ENCODE measurements around the gene ZNF575.
"Not testable (repeated sequence)": the region's sequence is repeated elsewhere in the genome, so short reads cannot be mapped to it uniquely, and the experiment has no call there.

Gene ZNF575

DNA sequence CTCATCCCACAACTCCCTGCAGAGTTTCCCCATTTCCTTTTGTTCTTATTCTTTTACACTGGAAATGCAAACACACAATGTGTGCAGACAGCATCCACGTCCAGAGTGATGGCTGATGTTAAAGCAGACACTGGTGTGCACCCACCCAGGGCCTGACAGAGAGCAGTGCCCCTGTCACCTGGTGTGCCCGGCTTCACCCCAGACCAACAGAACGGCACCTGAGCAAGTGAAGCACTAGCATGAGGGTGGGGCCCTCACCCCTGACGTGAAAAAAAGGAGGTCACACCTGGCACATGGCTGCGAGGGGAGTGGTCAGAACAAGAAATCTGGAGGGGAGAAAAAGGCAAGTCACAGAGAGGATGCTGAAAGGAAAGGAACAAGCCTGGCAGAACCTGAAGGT lies 12.3 kb downstream of the ZNF575 start:
- no peak for DNase-seq

- no peak for DNase-seq
These were observed 13.0 kb downstream of the ZNF575 start for GRCh38 chr19:43545981-43546380.

GRCh38 chr19:43546581-43546980 lies 13.6 kb downstream of the ZNF575 start:
- no peak for DNase-seq

DNA sequence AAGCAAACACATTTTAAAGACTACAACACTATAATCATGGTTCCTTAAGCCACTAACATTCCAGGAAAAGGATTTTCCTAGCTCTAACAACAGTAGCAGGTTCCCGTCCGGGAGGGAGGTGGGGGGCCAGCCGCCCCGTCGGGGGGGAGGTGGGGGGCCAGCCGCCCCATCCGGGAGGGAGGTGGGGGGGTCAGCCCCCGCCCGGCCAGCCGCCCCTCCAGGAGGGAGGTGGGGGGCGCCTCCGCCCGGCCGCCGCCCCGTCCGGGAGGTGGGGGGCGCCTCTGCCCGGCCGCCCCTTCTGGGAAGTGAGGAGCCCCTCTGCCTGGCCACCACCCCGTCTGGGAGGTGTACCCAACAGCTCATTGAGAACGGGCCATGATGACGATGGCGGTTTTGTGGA lies 14.9 kb downstream of the ZNF575 start:
- not testable (repeated sequence) for DNase-seq

DNA sequence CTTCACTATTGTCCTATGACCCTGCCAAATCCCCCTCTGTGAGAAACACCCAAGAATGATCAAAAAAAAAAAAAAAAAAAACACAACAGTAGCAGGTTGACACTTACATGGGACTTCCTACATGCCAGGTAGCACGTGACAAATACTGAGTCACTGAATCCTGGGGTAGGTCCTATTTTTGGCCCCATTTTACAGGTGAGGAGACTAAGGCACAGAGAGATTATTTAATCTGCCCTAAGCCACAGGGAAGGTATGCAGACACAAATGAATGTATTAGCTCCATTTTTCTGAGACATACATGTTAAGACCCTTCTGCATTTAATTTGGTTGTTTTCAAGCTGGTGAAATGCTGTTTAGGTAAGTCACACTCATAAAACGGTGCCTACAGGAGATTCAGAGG lies 15.7 kb downstream of the ZNF575 start:
- DNase-seq: no peak

- DNase-seq: no peak
These were observed 18.6 kb downstream of the ZNF575 start for GRCh38 chr19:43551399-43552197.

DNA sequence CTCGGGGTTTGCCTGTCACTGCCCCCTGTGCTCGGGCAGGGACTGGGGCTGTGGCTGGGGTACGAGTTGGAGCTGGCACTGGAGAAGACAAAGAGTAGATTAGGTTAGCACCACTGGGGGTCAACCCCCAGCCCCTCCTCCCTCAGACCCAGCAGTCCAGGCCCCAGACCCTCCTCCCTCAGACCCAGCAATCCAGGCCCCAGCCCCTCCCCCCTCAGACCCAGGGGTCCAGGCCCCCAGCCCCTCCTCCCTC lies 19.1 kb downstream of the ZNF575 start:
- DNase-seq: no peak

DNA sequence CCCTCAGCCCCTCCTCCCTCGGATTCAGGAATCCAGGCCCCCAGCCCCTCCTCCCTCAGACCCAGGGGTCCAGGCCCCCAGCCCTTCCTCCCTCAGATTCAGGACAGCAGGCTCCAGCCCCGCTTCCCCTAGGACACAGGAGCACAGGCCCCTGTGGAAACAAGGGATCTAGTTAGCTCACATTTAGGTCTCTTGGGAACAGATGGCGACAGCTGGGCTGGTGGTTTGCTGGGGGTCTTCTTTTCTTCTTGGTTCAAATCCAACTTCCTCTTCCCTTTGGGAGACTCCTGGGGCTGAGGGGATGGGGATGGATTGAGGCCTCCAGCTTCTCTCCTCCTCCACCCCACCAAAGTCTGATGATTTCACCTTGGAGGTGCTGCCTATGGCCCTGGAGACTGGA lies 19.6 kb downstream of the ZNF575 start:
- no peak for DNase-seq

GRCh38 chr19:43553656-43554055 lies 20.7 kb downstream of the ZNF575 start:
- DNase-seq: no peak

DNA sequence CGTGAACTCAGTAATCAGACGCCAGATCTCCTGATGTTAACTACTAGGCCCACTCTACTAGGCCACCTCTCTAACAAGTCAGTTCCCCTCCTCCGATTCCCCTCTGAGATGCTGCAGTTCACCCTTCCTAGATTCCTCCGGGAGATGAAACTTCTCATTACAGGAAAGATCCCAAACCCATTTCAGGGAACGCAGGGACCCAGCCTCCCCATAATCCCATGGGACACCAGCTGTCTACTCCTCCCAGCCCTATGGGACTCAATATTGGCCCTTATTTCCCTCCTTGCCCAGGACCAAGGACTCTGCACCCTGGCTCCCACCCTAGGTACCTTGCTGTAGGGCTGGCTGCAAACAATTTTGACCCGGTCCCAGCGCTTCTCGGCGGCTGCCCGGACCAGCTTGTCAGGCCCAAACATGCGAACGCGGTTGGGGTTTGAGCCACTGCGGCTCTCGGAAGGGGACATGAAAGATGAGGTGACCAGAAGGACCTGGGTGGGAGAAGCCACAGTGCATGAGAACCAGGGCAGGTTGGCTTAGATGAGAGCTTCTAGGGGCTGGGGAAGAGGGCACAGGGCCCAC lies 21.4 kb downstream of the ZNF575 start:
- DNase-seq: no peak

- DNase-seq: peak; percentile 65
These were observed 22.3 kb downstream of the ZNF575 start for GRCh38 chr19:43555185-43555770.

DNA sequence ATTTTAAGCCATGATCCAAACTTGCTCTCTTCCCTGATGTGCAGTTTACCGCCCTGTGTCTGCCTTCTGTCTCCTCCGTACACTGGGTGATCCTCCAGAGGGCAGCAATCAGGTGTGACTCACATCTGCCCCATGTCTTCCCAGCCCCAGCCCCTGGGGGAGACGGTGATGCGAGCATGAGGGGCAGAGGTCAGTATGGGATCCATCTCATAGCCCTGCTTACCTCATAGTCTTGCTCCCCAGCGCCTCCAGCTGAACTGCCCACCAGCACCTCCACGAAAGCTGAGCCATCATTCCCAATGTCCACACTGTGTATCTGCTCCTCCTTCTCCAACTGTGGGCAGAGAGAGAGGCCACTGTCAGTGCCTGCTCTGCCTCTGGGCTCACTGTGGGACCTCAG lies 27.7 kb downstream of the ZNF575 start:
- peak; percentile 37 for DNase-seq

DNA sequence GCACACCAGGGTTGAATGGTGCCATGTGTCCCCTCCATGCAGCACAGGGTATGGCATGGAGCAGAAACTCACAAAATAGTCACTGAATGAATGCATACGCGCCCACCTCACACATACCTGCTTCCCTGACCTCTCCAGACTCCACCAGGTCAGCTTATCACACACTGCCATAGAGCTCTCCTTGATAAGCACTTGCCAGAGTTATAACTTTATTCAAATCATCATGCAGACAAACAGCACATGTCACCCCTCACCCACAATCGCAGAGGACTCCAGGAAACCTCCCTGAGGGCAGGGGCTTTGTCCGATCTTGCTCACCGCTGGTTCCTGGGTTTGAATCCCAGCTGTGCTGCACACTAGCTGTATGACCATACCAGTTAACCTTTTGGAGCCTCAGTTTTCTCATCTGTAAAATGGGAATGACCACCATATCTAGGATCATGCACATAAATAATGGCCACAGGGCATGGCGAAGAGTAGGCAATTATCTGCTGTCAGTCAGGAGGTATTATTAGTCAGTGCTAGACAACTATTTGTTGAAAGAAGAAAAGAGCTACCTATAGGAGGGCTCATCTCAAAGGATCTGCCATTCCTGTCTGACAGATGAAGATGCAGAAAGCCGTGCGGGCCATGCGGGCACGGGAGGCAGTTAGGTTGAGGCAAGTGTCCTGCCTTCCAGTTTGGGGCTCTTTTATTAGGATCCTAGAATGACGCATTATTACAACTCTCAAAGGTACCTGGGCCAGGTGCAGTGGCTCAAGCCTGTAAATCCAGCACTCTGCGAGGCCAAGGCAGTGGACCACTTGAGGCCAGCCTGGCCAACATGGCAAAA lies 28.4 kb downstream of the ZNF575 start:
- DNase-seq: no peak

DNA sequence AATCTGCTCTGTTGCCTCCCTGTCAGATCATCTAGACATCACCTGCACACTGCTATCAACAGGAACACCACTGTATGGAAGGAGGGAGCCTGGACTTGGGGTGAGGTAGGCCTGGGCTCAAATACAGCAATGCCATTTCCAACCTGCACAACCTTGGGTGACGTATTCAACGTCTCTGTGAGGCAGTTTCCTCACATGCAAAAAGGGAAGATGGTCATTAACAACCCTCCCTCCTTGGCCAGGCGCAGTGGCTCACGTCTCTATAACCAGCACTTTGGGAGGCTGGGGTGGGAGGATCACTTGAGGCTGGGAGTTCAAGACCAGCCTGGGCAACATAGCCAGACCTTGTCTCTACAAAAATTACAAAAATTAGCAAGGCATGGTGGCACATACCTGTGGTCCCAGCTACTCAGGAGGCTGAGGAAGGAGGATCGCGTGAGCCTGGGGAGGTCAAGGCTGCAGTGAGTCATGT lies 29.3 kb downstream of the ZNF575 start:
- no peak for DNase-seq

DNA sequence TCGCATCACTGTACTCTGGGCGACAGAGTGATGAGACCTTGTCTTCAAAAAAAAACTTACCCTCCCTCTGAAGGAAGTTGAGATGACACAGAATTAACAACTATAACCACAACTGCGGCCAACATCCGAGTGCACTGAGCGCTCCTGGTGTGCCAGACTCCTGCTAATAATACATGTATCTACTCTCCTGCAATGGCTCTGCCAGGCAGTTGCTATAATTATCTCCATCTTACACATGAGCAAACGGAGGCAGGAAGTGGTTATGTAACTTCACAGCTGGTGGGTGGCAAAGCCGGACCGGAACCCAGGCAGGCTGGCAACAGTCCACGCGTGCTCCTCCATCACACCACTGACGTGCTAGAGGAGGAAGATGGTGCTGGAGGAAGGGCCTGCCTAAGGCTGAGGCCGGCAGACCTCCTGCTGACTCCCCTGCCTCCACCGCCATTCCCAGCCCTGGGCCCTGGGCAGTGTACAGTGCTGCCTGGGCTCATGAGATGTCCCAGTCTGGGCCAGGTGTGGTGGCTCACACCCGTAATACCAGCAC lies 29.8 kb downstream of the ZNF575 start:
- DNase-seq: peak; percentile 94

DNA sequence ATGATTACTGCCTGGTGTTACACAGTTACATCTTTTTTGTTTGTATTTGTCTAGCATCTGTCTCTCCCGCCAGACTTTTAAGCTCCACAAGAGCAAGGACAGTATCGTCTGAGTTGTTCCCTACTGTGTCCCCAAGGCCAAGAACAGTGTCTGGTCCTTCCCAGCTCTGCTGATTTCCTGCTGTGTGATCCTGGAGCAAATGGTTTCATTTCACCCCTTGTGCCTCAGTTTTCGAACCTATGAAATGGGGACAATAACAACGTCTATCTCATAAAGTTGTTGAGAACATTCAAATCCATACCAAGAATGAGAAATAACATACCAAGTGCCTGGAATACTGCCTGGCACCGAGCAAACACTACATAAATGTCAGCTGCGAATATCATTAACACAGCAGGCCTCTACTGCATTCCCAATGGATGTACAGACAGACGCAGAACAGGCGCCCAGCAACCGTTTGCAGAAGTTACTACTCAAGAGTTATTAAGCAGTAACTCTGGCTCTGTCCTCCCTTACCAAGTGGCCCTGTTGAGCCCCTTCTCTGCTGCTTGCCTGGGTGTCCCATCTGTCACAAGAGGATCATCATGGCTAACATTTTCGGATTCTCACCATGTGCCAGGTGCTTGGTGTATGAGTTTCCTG lies 30.9 kb downstream of the ZNF575 start:
- no peak for DNase-seq

DNA sequence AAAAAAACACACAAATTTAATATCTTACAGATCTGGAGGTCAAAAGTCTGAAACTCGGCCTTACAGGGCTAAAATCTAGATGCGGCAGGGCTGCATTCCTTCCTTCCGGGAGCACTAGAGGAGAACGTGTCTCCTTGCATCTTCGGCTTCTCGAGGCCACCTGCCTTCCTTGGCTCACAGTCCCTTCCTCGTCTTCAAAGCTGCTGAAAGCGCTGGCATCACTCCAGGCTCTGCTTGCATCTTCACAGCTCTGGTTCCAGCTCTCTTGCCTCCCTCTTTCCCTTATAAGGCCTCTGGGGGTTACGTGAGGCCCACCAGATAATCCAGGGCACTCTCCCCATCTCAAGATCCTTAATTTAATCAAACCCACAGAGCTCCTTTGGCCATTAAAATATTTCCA lies 31.8 kb downstream of the ZNF575 start:
- DNase-seq: no peak

GRCh38 chr19:43569657-43570056 lies 36.7 kb downstream of the ZNF575 start:
- no peak for DNase-seq

- no peak for DNase-seq
These were observed 37.3 kb downstream of the ZNF575 start for GRCh38 chr19:43570174-43570791.

DNA sequence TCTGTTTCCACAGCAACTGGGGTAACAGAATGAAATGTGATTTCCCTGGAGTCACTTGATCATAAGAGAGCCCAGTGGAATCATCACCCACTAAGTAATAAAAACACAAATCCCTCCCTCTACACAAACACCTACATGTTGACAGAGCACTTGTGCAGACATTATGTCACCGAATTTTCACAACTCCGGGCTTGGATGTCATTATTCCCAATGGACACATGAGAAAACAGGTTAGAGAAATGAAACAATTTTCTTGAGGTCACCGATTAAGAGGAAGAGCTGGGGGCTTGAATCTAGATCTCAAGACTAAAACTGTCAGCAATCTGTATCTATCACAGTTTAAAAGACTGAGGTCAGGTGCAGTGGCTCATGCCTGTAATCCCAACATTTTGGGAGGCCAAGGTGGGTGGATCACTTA lies 39.2 kb downstream of the ZNF575 start:
- no peak for DNase-seq

- no peak for DNase-seq
These were observed 41.6 kb downstream of the ZNF575 start for GRCh38 chr19:43574424-43575155.

All from fibroblast of skin of back (primary cell).